ENCODE data around the gene EIF3K. TPM values are rescaled to one million over a fixed set of nuclear protein-coding genes. Genes with fewer than 3 reads are reported as not detected.

The EIF3K gene
- total RNA-seq, 4 donors from 2014 or later: 211 to 441 (median 246) TPM

- no peaks in the 10 kb centered on the region for H3K36me3 ChIP-seq
- intact Hi-C loops (cut with DNase I; ENCODE audit: low total_unique reads): no loop called here
- TF ChIP-seq CTCF (IDR thresholded peaks at IDR 0.05): no peak
- TF ChIP-seq POLR2A (IDR thresholded peaks at IDR 0.05): no peak
These were observed 12.9 kb upstream of the EIF3K start for GRCh38 chr19:38606131-38606530.

GRCh38 chr19:38614289-38614688, 4.7 kb upstream of the EIF3K start:
- no peak for DNase-seq
- no peak for TF ChIP-seq POLR2A (IDR thresholded peaks at IDR 0.05)
- no peak for TF ChIP-seq CTCF (IDR thresholded peaks at IDR 0.05)
- H3K27me3 ChIP-seq: no peaks in the 10 kb centered on the region

More at GRCh38 chr19:38606131-38606530, 12.9 kb upstream of the EIF3K start:
- DNase-seq: no peak
- Histone ChIP-seq H3K4me3 (no peak overlapping the region), H3K9me3 (no peaks in the 10 kb centered on the region), H3K4me1 (no peaks in the 10 kb centered on the region), H3K27me3 (no peaks in the 10 kb centered on the region), H3K27ac (no peak overlapping the region)

GRCh38 chr19:38615007-38615581, 3.9 kb upstream of the EIF3K start:
- TF ChIP-seq CTCF (IDR thresholded peaks at IDR 0.05) (no peak), POLR2A (IDR thresholded peaks at IDR 0.05) (no peak)
- Histone ChIP-seq H3K36me3 (no peaks in the 10 kb centered on the region), H3K27ac (no peak overlapping the region), H3K4me1 (no peaks in the 10 kb centered on the region), H3K4me3 (no peak overlapping the region), H3K9me3 (no peaks in the 10 kb centered on the region), H3K27me3 (no peaks in the 10 kb centered on the region)
- intact Hi-C loops (cut with DNase I; ENCODE audit: low total_unique reads): no loop called here
- no peak for DNase-seq

More at GRCh38 chr19:38614289-38614688, 4.7 kb upstream of the EIF3K start:
- Histone ChIP-seq H3K9me3 (no peaks in the 10 kb centered on the region), H3K4me1 (no peaks in the 10 kb centered on the region), H3K27ac (no peak overlapping the region), H3K36me3 (no peaks in the 10 kb centered on the region), H3K4me3 (no peak overlapping the region)
- intact Hi-C loops (cut with DNase I; ENCODE audit: low total_unique reads): no loop called here

GRCh38 chr19:38616265-38616664, 2.7 kb upstream of the EIF3K start:
- no peak for DNase-seq
- no peaks in the 10 kb centered on the region for H3K27me3 ChIP-seq
- no peaks in the 10 kb centered on the region for H3K9me3 ChIP-seq
- H3K36me3 ChIP-seq: no peaks in the 10 kb centered on the region
- TF ChIP-seq POLR2A (IDR thresholded peaks at IDR 0.05) (no peak), CTCF (IDR thresholded peaks at IDR 0.05) (no peak)
- H3K4me1 ChIP-seq: no peaks in the 10 kb centered on the region
- intact Hi-C loops (cut with DNase I; ENCODE audit: low total_unique reads): no loop called here
- no peak overlapping the region for H3K4me3 ChIP-seq
- no peak overlapping the region for H3K27ac ChIP-seq

- no peak overlapping the region for H3K27ac ChIP-seq
- intact Hi-C loops (cut with DNase I; ENCODE audit: low total_unique reads): no loop called here
These were observed 1.7 kb upstream of the EIF3K start for GRCh38 chr19:38617283-38617763.

More at GRCh38 chr19:38617283-38617763, 1.7 kb upstream of the EIF3K start:
- H3K4me1 ChIP-seq: no peaks in the 10 kb centered on the region
- no peaks in the 10 kb centered on the region for H3K36me3 ChIP-seq
- DNase-seq: no peak
- no peaks in the 10 kb centered on the region for H3K27me3 ChIP-seq
- no peak overlapping the region for H3K4me3 ChIP-seq
- H3K9me3 ChIP-seq: no peaks in the 10 kb centered on the region
- TF ChIP-seq CTCF (IDR thresholded peaks at IDR 0.05): no peak
- no peak for TF ChIP-seq POLR2A (IDR thresholded peaks at IDR 0.05)
